Liver (tissue), 3 donors: ENCODE data around the gene NTMT1.

ENCODE experiments used
- RAD21 ChIP-seq, 2 donors: IDR thresholded peaks; 2 replicates each; pipeline ENCODE4 v1.6.1; 2016; ENCODE audit warnings: antibody characterized with exemption in 2 of 2, mild to moderate bottlenecking in 2 of 2
- TF ChIP-seq, protein P1 (sequence below): fragments of 150-350 bp; IDR thresholded peaks from 2 replicates; pipeline ENCODE4 v1.5.1; 2017; ENCODE audit warnings: improper control_type of control experiment, low read depth, low read length; ENCODE audit not compliant: missing input control
- TF ChIP-seq, protein P2 (sequence below): IDR thresholded peaks from 2 replicates; pipeline ENCODE4 v1.6.1; 2016; ENCODE audit warnings: antibody characterized with exemption, mild to moderate bottlenecking
- donor health status: healthy.
- donor health status: healthy.

DNA sequence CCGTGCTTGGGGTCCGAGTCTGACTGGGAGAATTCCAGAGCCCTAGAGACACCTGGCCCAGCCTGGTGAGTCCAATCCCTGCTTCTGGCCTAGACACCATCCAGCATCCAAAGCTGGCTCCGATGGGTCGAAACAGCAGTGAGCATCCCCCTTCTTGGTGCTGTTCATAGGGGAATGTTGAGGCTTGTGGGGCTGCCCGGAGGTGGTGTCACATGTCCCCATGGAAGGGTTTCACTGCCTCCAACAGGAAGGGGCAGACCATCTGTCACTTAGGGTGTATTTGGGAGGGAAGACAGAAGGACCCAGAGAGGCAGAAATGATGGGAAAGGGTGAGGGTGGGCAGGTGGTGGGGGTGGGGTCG, 19.0 kb upstream of the NTMT1 start:
- TF ChIP-seq, protein P1, sequence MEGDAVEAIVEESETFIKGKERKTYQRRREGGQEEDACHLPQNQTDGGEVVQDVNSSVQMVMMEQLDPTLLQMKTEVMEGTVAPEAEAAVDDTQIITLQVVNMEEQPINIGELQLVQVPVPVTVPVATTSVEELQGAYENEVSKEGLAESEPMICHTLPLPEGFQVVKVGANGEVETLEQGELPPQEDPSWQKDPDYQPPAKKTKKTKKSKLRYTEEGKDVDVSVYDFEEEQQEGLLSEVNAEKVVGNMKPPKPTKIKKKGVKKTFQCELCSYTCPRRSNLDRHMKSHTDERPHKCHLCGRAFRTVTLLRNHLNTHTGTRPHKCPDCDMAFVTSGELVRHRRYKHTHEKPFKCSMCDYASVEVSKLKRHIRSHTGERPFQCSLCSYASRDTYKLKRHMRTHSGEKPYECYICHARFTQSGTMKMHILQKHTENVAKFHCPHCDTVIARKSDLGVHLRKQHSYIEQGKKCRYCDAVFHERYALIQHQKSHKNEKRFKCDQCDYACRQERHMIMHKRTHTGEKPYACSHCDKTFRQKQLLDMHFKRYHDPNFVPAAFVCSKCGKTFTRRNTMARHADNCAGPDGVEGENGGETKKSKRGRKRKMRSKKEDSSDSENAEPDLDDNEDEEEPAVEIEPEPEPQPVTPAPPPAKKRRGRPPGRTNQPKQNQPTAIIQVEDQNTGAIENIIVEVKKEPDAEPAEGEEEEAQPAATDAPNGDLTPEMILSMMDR = no peak
- TF ChIP-seq, protein P2, sequence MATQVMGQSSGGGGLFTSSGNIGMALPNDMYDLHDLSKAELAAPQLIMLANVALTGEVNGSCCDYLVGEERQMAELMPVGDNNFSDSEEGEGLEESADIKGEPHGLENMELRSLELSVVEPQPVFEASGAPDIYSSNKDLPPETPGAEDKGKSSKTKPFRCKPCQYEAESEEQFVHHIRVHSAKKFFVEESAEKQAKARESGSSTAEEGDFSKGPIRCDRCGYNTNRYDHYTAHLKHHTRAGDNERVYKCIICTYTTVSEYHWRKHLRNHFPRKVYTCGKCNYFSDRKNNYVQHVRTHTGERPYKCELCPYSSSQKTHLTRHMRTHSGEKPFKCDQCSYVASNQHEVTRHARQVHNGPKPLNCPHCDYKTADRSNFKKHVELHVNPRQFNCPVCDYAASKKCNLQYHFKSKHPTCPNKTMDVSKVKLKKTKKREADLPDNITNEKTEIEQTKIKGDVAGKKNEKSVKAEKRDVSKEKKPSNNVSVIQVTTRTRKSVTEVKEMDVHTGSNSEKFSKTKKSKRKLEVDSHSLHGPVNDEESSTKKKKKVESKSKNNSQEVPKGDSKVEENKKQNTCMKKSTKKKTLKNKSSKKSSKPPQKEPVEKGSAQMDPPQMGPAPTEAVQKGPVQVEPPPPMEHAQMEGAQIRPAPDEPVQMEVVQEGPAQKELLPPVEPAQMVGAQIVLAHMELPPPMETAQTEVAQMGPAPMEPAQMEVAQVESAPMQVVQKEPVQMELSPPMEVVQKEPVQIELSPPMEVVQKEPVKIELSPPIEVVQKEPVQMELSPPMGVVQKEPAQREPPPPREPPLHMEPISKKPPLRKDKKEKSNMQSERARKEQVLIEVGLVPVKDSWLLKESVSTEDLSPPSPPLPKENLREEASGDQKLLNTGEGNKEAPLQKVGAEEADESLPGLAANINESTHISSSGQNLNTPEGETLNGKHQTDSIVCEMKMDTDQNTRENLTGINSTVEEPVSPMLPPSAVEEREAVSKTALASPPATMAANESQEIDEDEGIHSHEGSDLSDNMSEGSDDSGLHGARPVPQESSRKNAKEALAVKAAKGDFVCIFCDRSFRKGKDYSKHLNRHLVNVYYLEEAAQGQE = no peak
- no peak for TF ChIP-seq RAD21 (IDR thresholded peaks at IDR 0.05)
